NCI-H345 treated with DMSO at 0.1 percent for 48 hours (cell line): ENCODE measurements around the gene NR1H4.
"Not testable (repeated sequence)": the region's sequence is repeated elsewhere in the genome, so short reads cannot be mapped to it uniquely, and the experiment has no call there.

Source experiments
- DNase-seq: peaks from one replicate; lab custom pipeline; 2025; ENCODE audit not compliant: unreplicated experiment; lab: John Stamatoyannopoulos, UW

The NR1H4 gene

DNA sequence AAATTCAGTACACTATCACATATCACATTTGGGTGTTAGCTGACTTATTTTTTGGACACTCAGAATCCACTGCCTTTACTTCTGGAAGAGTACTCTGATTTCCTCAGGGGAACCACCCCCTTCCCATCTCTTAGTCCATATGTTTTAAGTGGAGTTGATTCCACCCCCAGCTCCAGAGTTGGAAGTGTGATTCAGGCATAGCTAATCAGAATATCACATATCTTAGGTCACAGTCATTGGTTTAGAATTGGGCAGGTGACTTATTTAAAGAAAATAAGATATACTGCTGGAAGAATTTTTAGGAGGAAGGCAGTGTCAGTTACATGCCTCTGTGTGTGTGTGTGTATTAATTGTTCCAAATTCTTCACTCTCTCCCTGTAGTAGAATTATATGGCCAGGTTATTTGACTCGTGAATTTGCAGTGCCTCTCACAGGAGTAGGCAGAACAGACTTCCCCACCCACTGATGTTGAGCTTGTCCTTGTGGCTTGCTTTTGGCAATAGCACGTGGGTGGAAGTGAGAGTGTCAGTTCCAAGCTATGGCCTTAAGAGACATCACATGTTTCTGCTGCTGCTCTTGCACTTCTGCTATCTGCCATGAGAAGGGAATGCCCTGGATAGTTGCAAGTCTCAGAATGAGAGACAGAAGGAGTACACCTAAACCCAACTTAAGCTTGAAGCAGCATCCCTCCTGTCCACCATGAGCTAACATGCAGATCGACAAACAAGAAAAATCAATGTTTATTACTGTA lies 93.4 kb downstream of the NR1H4 start:
- DNase-seq: no peak

- no peak for DNase-seq
Measured at GRCh38 chr12:100567945-100568344, 94.3 kb downstream of the NR1H4 start.

DNA sequence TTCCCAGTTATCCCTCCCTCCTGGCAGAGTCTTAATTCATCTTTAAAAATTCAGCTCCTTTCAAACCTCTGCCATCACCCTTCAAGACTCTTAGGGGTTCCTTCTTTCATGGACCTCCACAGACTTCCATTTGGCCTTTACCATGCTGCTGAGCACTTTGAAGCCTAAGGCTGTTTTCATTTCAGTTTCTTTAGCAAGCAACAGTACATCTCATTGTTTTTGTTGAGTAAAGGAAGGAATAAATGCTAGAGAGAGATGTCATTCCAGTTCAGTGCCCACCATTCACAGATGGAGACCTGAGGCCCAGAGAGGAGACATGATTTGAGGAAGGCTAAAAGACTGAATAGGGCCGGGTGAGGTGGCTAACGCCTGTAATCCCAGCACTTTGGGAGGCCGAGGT lies 98.5 kb downstream of the NR1H4 start:
- DNase-seq: no peak

GRCh38 chr12:100573292-100574186 lies 99.9 kb downstream of the NR1H4 start, which contains the start of gene GAS2L3:
Gene GAS2L3, plus strand, starts transcription at chr12:100573684. Its CDS starts 21,221 bp downstream, at chr12:100594905.
- peak; percentile 80 for DNase-seq

- DNase-seq: peak; percentile 65
Measured at GRCh38 chr12:100574187-100575074, 100.8 kb downstream of the NR1H4 start.

DNA sequence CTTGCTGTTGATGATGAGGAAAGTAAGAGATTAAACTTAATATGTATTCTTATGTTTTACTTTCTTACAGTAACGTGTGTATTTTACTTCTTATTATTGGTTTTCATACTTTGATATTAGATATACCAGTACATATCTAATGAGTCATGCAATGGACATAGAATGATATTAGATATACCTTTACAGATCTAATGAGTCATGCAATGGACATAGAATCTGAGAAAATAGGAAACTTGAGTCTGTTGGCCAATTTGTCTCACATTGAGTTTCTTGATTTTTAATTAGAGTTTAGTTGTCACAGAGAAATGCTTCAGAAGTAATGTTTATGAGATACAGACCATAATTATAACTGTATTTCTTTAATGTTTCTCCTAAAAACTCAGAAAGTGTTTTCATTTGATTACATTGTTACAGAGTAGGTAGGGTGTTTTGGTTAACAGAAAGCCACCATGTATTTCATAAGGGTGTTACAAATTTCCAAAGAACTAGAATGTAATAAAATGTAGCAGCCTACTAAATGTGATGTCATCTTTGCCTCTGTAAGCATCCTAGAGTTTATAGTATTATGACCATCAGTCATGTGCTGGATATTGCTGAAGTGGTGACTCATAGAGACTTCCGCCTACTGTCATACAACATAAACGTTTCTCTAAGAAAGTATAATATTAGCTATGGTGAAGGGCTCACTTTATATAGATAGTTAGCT lies 102.8 kb downstream of the NR1H4 start:
- no peak for DNase-seq

- no peak for DNase-seq
Measured at GRCh38 chr12:100578923-100579322, 105.3 kb downstream of the NR1H4 start.

- no peak for DNase-seq
Measured at GRCh38 chr12:100579844-100580243, 106.2 kb downstream of the NR1H4 start.

GRCh38 chr12:100584256-100584655 lies 110.6 kb downstream of the NR1H4 start:
- DNase-seq: no peak

GRCh38 chr12:100591979-100592378 lies 118.3 kb downstream of the NR1H4 start:
- DNase-seq: no peak

DNA sequence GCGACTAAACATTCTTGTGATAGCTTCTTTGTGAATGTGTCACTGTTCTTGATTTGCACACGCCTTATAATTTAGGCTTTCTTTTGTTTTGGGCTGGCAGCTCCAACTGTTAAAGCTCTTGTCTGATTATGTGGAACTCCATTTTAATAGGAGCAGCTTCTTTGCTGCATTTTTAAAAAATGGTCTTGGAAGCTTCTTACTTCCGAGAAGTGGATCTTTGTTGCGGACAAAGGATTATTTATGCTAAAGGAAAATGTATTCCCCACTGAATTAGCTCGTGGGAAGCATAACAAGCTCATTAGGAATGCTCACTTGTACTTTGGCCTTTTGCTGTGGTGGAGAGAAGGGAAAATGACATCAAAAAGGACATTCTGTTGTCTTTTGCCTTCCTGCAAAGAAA lies 119.8 kb downstream of the NR1H4 start:
- DNase-seq: no peak

- no peak for DNase-seq
Measured at GRCh38 chr12:100601626-100602025, 128.0 kb downstream of the NR1H4 start.

GRCh38 chr12:100602997-100603396 lies 129.3 kb downstream of the NR1H4 start:
- DNase-seq: not testable (repeated sequence)

DNA sequence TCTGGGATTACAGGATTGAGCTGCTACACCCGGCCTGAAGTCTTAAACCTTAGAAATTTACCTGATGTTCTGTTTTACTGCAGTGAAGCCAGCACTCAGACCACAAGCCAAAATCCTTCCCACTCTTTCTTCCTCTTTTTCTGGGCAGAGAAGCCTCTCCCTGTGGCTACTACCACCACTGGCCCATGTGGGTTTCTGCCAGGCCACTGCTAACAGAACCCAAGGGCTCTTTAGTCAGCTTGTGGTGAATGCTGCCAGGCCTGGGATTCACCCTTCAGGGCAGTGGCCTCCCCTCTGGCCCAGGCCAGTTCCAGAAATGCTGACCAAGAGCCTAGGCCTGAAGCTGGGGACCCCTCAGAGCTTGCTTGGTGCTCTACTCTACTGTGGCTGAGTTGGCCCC lies 135.1 kb downstream of the NR1H4 start:
- no peak for DNase-seq

DNA sequence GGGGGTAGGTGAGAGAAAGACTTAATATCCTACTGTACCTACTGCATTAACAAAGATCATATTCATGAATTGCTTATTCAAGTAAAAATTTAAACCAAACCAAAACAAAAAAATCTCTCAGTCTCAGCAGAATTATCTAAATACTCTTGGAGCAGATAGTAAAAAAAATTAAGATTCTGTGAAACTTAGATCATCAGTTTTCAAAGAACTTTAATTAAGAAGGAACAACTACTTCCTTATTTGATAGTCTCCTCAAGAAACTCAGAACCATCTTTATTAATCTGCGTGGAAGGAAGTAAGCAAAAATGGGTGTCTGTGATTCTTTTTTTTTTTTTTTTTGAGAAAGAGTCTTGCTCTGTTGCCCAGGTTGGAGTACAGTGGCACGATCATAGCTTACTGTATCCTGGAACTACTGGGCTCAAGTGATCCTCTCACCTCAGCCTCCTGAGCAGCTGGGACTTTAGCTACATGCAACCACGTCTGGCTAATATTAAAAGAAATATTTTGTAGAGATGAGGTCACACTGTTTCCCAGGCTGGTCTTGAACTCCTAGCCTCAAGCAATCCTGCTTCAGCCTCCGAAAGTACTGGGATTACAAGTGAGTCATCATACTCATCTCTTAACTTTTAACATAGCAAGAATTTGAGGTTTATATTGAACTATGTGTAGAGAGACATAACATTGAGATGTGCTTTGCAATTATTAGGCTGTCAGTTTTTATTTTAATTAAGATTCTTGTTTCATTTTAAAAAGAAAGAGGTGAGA lies 137.2 kb downstream of the NR1H4 start:
- no peak for DNase-seq

DNA sequence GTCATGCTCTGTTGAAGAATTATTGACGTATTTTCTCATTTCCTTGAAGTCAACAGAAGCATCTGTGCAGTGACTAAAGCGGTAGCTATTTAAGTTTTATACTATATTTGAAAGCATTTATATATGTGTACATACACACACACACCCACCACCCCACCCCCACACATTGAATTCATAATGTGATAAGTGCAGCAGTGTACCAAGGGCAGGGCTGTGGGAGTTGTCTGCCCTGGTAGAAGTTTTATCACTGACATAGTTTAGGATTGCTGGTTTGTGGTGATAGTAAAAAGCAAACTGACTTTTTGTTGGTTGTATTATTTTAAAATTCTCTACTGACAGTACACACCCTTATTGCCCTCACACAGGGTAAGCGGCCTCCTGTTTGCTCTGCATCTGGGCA lies 138.9 kb downstream of the NR1H4 start:
- no peak for DNase-seq
